Pericardium fibroblast (primary cell): ENCODE results near the gene MRAS. TPM values are rescaled to one million over a fixed set of nuclear protein-coding genes. Genes with fewer than 3 reads are reported as not detected.

ENCODE experiments used
- total RNA-seq: library from RNA; depleted of rRNA; stranded (reverse); fragments of >200 nt; gene quantifications from 2 replicates; pipeline ENCODE4 v1.2.3, GENCODE V29; 2015

MRAS gene
- total RNA-seq = 16.9 and 30.6 TPM in 2 replicates

DNA sequence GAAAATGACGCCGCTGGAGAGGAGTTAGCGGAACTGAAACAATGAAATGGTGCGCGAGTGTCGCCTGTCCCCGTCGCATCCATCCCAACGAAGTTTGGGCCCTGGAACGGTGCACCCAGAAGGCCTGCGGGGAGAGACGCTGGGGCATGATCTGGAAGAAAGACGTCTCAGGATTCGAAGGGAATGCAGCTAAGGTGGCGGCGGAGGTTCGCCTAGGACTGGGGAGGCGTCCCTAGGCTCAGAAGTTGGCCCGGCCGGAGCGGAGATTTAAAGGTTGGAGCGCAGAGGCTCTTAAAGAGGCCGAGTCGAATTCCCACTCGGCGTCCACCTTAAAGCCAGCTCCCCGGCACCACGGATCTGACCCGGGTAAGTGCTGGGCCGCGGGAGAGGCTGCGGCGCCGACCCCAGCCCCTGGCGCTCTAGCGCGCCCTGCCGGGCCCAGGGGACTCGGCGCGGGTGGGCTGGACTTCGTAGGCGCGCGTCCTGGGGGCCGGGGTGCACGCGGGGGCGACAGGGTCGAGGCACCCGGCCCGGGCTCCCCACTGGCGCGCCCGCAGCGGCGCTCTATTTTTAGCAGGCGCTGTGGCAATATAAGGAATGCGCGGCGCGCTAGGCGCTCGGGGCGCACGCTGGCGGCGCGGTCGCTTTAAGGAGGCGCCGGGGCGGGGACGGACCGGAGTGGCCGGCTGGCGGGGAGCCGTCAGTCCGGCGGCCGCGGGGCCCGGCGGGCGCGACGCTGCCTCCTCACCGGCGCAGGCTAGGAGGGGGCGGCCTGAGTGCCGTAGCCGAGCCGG lies at the start of gene MRAS:
Gene MRAS (plus strand): TSS at position 620 of the 794 bp plus-strand sequence. CDS start 24,305 bp downstream, outside the sequence.

GRCh38 chr3:138329127-138329983 lies 19.0 kb upstream of the MRAS start, which contains the start of gene NME9:
TSS of gene NME9 (minus strand) at chr3:138329851. CDS start at chr3:138329335, 516 bp downstream.

GRCh38 chr3:138434276-138434874 lies 86.0 kb downstream of the MRAS start, which contains the start of gene ESYT3:
TSS of gene ESYT3 (plus strand) at chr3:138434616. CDS start at chr3:138434799, 183 bp downstream.

Other genes with a start within 250 kb of the MRAS start
- gene DZIP1L, start 233.0 kb upstream of the MRAS start, total RNA-seq = 9.2 and 14.9 TPM in 2 replicates
- gene A4GNT, start 216.2 kb upstream of the MRAS start, total RNA-seq = not detected in 2 replicates
- gene DBR1, start 173.7 kb upstream of the MRAS start, total RNA-seq = 7.6 and 7.7 TPM in 2 replicates
- 24.6 and 32.7 TPM in 2 replicates for gene ARMC8, start 161.3 kb upstream of the MRAS start, total RNA-seq
- 0.09 TPM in 1 of 2 replicates, not detected in the other for gene NME9, start 18.7 kb upstream of the MRAS start, total RNA-seq
- gene ESYT3, start 86.0 kb downstream of the MRAS start, total RNA-seq = 0.85 and 1.4 TPM in 2 replicates
- gene CEP70, start 245.7 kb downstream of the MRAS start, total RNA-seq = 3.4 and 8.2 TPM in 2 replicates